Caco-2 (cell line): ENCODE results near the gene MKRN2. TPM values are rescaled to one million over a fixed set of nuclear protein-coding genes. Genes with fewer than 3 reads are reported as not detected.
"Not testable (repeated sequence)": the region's sequence is repeated elsewhere in the genome, so short reads cannot be mapped to it uniquely, and the experiment has no call there.

Source experiments
- BruUV-seq: library from RNA; stranded (reverse); fragments of 400-500 nt; replicated peaks from 2 replicates; lab custom pipeline; 2021; lab: Mats Ljungman, UMichigan
- CTCF ChIA-PET: fragments of 300-600 bp; sonication (Branson Sonifier 250); formaldehyde crosslinking; loops from one replicate; lab custom pipeline; 2022; ENCODE audit warnings: antibody characterized with exemption; lab: Charles Lee
- POLR2A ChIA-PET: fragments of 300-600 bp; sonication (Branson Sonifier 250); formaldehyde crosslinking; loops from one replicate; lab custom pipeline; 2022; ENCODE audit warnings: antibody characterized with exemption; lab: Charles Lee
- DNase-seq, 2 experiments: peaks; one replicate each; pipeline versions ENCODE4 v3.0.0 to v3.0.0-alpha.2; 2020 to 2022
- H3K27me3 ChIP-seq: replicated peaks from 2 replicates; pipeline ENCODE4 v1.6.0; 2011; ENCODE audit warnings: low read length; ENCODE audit not compliant: control insufficient read depth, insufficient read depth
- H3K36me3 ChIP-seq: 2 replicates; pipeline ENCODE4 v1.5.1; 2011; ENCODE audit warnings: low read length; ENCODE audit not compliant: control insufficient read depth, insufficient read depth
- H3K4me1 ChIP-seq: fragments of 250-450 bp; sonication (Bioruptor Pico); 2 replicates; pipeline ENCODE4 v1.5.1; 2020; ENCODE audit warnings: mild to moderate bottlenecking
- H3K4me3 ChIP-seq: 2 replicates; pipeline ENCODE4 v1.5.1; 2011; ENCODE audit warnings: low read depth, mild to moderate bottlenecking, control low read depth, low read length
- H3K9me3 ChIP-seq: fragments of 250-450 bp; sonication (Bioruptor Pico); 2 replicates; pipeline ENCODE4 v1.5.1; 2020; ENCODE audit warnings: mild to moderate bottlenecking, moderate library complexity
- H3K27ac Mint-ChIP-seq: one replicate; pipeline ENCODE4 v1.8.0; 2022; ENCODE audit warnings: mixed read lengths; ENCODE audit not compliant: unreplicated experiment
- H3K27me3 Mint-ChIP-seq: one replicate; pipeline ENCODE4 v1.8.0; 2022; ENCODE audit warnings: mixed read lengths; ENCODE audit not compliant: insufficient read depth, unreplicated experiment
- H3K36me3 Mint-ChIP-seq: one replicate; pipeline ENCODE4 v1.8.0; 2022; ENCODE audit warnings: mild to moderate bottlenecking, mixed read lengths; ENCODE audit not compliant: insufficient read depth, unreplicated experiment
- H3K4me1 Mint-ChIP-seq: one replicate; pipeline ENCODE4 v1.8.0; 2022; ENCODE audit warnings: low read depth, mixed read lengths; ENCODE audit not compliant: unreplicated experiment
- H3K4me3 Mint-ChIP-seq: one replicate; pipeline ENCODE4 v1.8.0; 2022; ENCODE audit warnings: mild to moderate bottlenecking, moderate library complexity, mixed read lengths; ENCODE audit not compliant: unreplicated experiment
- H3K9me3 Mint-ChIP-seq: one replicate; pipeline ENCODE4 v1.8.0; 2022; ENCODE audit warnings: mixed read lengths; ENCODE audit not compliant: unreplicated experiment
- intact Hi-C: fragments of 100-400 bp; cut with micrococcal nuclease; formaldehyde crosslinking; loops from one replicate; pipeline ENCODE4 v1.10.0; 2022; ENCODE audit not compliant: unreplicated experiment
- total RNA-seq: library from RNA; stranded (reverse); gene quantifications from 2 replicates; pipeline ENCODE4 v1.2.3, GENCODE V29; 2022
- TF ChIP-seq, protein P1 (sequence below), 2 experiments: fragments of 200-600 bp in 1 of 2; IDR thresholded peaks; 1 replicate in 1 of 2; 2 replicates in 1 of 2; pipeline versions ENCODE4 v1.5.1 to v1.8.0; 2011 to 2022; ENCODE audit warnings: antibody characterized with exemption in 1 of 2, control low read depth in 1 of 2, inconsistent platforms in 1 of 2, low read depth in 1 of 2, low read length in 1 of 2, mild to moderate bottlenecking in 1 of 2, moderate library complexity in 1 of 2; ENCODE audit not compliant: insufficient read depth in 1 of 2, severe bottlenecking in 1 of 2, unreplicated experiment in 1 of 2

MKRN2 gene
- total RNA-seq, 1 experiment from 2014 or later: 25.2 TPM

DNA sequence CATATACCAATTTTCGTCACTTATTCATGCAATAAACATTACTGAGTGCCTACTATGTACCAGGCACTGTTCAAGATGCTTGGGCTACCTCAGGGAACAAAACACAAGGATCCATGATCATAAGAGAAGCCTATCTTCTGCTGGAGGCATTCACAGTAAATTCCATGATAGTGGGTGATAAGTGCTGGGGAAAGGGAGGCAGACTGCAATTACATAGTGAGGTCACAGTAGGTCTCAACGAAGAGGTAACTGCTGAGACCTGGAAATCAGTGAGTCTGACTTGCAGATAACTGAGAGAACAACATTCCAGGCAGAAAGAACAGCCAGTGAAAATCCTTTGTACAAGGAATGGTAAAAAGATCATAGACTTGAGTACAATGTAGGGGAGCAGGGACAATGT is 73.4 kb downstream of the MKRN2 start:
- H3K27me3 Mint-ChIP-seq: no peaks in the 10 kb centered on the region
- no peak overlapping the region for H3K4me3 Mint-ChIP-seq
- no peaks in the 10 kb centered on the region for H3K27me3 ChIP-seq
- no peaks in the 10 kb centered on the region for H3K36me3 ChIP-seq
- peaks cover 5% of the 10 kb centered on the region; the same call in 1 of the 2 replicates for H3K4me1 ChIP-seq
- no peaks in the 10 kb centered on the region for H3K9me3 Mint-ChIP-seq
- no TSS peak for BruUV-seq
- CTCF ChIA-PET: no interaction called here
- TF ChIP-seq, protein P1, sequence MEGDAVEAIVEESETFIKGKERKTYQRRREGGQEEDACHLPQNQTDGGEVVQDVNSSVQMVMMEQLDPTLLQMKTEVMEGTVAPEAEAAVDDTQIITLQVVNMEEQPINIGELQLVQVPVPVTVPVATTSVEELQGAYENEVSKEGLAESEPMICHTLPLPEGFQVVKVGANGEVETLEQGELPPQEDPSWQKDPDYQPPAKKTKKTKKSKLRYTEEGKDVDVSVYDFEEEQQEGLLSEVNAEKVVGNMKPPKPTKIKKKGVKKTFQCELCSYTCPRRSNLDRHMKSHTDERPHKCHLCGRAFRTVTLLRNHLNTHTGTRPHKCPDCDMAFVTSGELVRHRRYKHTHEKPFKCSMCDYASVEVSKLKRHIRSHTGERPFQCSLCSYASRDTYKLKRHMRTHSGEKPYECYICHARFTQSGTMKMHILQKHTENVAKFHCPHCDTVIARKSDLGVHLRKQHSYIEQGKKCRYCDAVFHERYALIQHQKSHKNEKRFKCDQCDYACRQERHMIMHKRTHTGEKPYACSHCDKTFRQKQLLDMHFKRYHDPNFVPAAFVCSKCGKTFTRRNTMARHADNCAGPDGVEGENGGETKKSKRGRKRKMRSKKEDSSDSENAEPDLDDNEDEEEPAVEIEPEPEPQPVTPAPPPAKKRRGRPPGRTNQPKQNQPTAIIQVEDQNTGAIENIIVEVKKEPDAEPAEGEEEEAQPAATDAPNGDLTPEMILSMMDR (IDR thresholded peaks at IDR 0.05; ENCODE audit: insufficient read depth in 1 of 2, low read depth in 1 of 2, low read length in 1 of 2, severe bottlenecking in 1 of 2, unreplicated experiment in 1 of 2): no peak
- no peaks in the 10 kb centered on the region for H3K9me3 ChIP-seq
- peaks cover 8% of the 10 kb centered on the region for H3K4me1 Mint-ChIP-seq
- intact Hi-C loops: no loop called here
- POLR2A ChIA-PET: no interaction called here
- no peak overlapping the region for H3K4me3 ChIP-seq
- no peak for DNase-seq
- H3K36me3 Mint-ChIP-seq: peaks cover 16% of the 10 kb centered on the region
- no peak overlapping the region for H3K27ac Mint-ChIP-seq

DNA sequence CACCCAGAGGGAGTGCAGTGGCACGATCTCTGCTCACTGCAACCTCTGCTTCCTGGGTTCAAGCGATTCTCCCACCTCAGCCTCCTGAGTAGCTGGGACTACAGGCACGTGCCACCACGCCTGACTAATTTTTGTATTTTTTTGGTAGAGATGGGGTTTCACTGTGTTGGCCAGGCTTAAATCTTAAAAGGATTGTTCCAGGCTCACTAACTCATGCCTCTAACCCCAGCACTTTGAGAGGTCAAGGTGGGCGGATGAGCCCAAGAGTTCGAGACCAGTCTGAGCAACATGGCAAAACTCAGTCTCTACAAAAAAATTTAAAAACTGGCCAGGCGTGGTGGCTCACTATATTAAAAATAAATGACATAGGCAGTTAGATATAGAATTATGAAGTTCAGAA is 74.0 kb downstream of the MKRN2 start:
- H3K9me3 ChIP-seq, H3K27me3 Mint-ChIP-seq, H3K4me1 Mint-ChIP-seq, H3K4me3 ChIP-seq, CTCF ChIA-PET, H3K27me3 ChIP-seq, H3K4me3 Mint-ChIP-seq, H3K36me3 ChIP-seq, H3K27ac Mint-ChIP-seq, intact Hi-C loops, H3K4me1 ChIP-seq, POLR2A ChIA-PET, DNase-seq, BruUV-seq, H3K9me3 Mint-ChIP-seq: not testable (repeated sequence)
- peaks cover 21% of the 10 kb centered on the region for H3K36me3 Mint-ChIP-seq

DNA sequence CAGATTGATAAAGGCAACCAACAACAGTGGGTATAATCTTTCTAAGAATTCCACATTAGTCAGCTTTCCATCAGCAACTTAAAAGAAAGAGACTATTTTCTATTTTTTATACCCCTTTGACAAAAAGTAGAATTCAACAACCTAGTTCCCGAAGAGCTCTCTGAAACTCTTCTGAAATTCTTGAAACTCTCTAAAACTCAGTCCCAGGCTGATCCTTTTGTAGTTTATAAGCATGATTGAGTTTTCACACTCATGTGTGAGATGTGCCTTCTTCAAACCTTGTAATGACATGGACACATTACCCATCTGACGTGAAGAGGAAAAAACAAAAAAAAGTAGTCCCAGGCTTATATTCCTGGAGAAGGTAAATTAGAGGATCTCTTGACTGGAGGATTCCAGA is 75.6 kb downstream of the MKRN2 start:
- Histone ChIP-seq H3K9me3 (no peaks in the 10 kb centered on the region), H3K4me1 (peaks cover 5% of the 10 kb centered on the region; the same call in 1 of the 2 replicates), H3K36me3 (no peaks in the 10 kb centered on the region), H3K4me3 (no peak overlapping the region), H3K27me3 (no peaks in the 10 kb centered on the region)
- DNase-seq: no peak
- Mint-ChIP-seq H3K27ac (no peak overlapping the region), H3K27me3 (no peaks in the 10 kb centered on the region), H3K4me1 (peaks cover 2% of the 10 kb centered on the region), H3K9me3 (no peaks in the 10 kb centered on the region), H3K36me3 (peaks cover 30% of the 10 kb centered on the region), H3K4me3 (no peak overlapping the region)
- TF ChIP-seq, protein P1 (IDR thresholded peaks at IDR 0.05; ENCODE audit: insufficient read depth in 1 of 2, low read depth in 1 of 2, low read length in 1 of 2, severe bottlenecking in 1 of 2, unreplicated experiment in 1 of 2): no peak
- ChIA-PET POLR2A (no interaction called here), CTCF (no interaction called here)
- intact Hi-C loops: no loop called here
- no TSS peak for BruUV-seq

- Mint-ChIP-seq H3K27me3 (no peaks in the 10 kb centered on the region), H3K9me3 (no peaks in the 10 kb centered on the region), H3K4me1 (no peaks in the 10 kb centered on the region), H3K4me3 (no peak overlapping the region), H3K36me3 (peaks cover 25% of the 10 kb centered on the region), H3K27ac (no peak overlapping the region)
- intact Hi-C loops: no loop called here
- H3K27me3 ChIP-seq: no peaks in the 10 kb centered on the region
- no peaks in the 10 kb centered on the region for H3K9me3 ChIP-seq
- BruUV-seq: no TSS peak
- peaks cover 5% of the 10 kb centered on the region; the same call in 1 of the 2 replicates for H3K4me1 ChIP-seq
- TF ChIP-seq, protein P1 (IDR thresholded peaks at IDR 0.05; ENCODE audit: insufficient read depth in 1 of 2, low read depth in 1 of 2, low read length in 1 of 2, severe bottlenecking in 1 of 2, unreplicated experiment in 1 of 2): no peak
- no peak for DNase-seq
- ChIA-PET POLR2A (no interaction called here), CTCF (no interaction called here)
- no peak overlapping the region for H3K4me3 ChIP-seq
- H3K36me3 ChIP-seq: no peaks in the 10 kb centered on the region
These were observed 76.2 kb downstream of the MKRN2 start for GRCh38 chr3:12633108-12633507.
